ENCODE data around the gene KRT77. TPM values are rescaled to one million over a fixed set of nuclear protein-coding genes. Genes with fewer than 3 reads are reported as not detected.

Gene KRT77
- total RNA-seq, 3 donors from 2014 or later (not counting 1 experiment from before 2014, with no cell fraction given): not detected

DNA sequence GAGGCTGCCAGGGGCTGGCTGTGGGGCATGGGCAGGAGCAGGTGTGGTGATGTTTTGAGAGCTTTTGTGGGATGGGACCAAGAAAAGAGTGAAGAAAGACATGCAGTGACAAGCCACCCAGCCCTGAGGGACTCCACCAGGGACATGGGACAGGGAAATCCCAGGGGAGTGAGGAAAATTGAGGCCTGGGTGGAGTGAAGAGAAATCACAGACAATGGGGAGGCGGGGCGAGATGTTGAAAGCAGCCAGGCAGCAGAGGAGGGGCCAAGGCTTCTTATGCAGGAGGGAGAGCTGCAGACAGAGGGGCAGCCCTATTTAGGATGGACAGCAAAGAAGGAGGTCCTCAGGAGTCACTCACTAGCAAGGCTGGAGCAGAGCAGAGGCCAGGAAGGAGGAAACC, 18.9 kb downstream of the KRT77 start:
- H3K27me3 ChIP-seq (ENCODE audit: control insufficient read depth, insufficient read depth, low read length): peaks cover 3% of the 10 kb centered on the region
- 98% methylated on average over 2 of the region's 2 CpGs for WGBS (ENCODE audit: insufficient coverage)
- TF ChIP-seq, protein P1, sequence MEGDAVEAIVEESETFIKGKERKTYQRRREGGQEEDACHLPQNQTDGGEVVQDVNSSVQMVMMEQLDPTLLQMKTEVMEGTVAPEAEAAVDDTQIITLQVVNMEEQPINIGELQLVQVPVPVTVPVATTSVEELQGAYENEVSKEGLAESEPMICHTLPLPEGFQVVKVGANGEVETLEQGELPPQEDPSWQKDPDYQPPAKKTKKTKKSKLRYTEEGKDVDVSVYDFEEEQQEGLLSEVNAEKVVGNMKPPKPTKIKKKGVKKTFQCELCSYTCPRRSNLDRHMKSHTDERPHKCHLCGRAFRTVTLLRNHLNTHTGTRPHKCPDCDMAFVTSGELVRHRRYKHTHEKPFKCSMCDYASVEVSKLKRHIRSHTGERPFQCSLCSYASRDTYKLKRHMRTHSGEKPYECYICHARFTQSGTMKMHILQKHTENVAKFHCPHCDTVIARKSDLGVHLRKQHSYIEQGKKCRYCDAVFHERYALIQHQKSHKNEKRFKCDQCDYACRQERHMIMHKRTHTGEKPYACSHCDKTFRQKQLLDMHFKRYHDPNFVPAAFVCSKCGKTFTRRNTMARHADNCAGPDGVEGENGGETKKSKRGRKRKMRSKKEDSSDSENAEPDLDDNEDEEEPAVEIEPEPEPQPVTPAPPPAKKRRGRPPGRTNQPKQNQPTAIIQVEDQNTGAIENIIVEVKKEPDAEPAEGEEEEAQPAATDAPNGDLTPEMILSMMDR (IDR thresholded peaks at IDR 0.05): no peak
- Mint-ChIP-seq H3K36me3 (no peaks in the 10 kb centered on the region), H3K27ac (no peak overlapping the region), H3K9me3 (no peaks in the 10 kb centered on the region), H3K27me3 (ENCODE audit: low read depth in 2 of 2) (peaks cover 0 to 28% of the 10 kb centered on the region in 2 donors), H3K4me3 (no peak overlapping the region), H3K4me1 (peaks cover 54 to 79% of the 10 kb centered on the region in 2 donors)
- no peak overlapping the region for H3K27ac ChIP-seq (ENCODE audit: low read length)
- H3K36me3 ChIP-seq (ENCODE audit: control insufficient read depth, insufficient read depth, low read length): no peaks in the 10 kb centered on the region
- no peak for ATAC-seq
- intact Hi-C loops (cut with micrococcal nuclease): loop anchor here (5.0 kb wide), 1 partner anchor 37 kb away; no protein-coding TSS in a partner anchor
- no peak overlapping the region for H3K4me3 ChIP-seq (ENCODE audit: low read length)
- no peak for DNase-seq
- H3K4me1 ChIP-seq (ENCODE audit: control insufficient read depth, insufficient read depth, low read length): peaks cover 17% of the 10 kb centered on the region
- no peaks in the 10 kb centered on the region for H3K9me3 ChIP-seq (ENCODE audit: control insufficient read depth, insufficient read depth, low read length)

DNA sequence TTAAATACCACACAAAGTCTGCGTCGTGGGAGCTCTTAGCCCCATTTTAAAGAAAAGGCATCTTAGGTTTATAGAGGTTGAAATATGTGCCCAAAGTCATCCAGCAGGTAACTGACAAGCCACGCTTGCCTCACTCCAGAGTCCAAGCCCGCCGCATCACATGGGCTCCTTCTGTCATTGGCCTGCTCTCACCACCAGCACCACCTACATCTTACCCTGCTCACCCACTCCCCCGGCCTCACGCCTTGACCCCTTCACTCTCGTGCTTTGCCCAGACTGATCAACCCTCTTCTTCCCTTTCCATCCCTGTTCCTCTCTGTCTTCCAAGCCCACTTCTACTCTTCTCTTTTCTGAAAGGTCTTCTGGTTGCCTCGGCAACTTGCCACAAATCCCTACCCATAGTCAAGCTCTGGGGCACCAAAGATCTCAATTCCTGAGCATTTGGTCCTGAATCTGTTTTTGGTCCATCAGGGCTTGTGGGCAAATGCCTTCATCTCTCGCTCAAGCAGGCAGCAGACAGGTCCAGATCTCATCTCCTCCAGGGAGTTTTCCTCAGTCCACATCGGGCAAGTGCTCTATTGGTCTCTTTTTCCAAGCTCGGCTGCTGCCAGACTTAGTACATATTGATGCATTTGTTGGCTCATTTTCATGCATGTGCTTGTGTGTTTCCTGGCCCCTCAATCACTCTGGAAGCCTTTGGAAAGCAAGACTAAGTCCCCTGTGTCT, 19.6 kb downstream of the KRT77 start:
- H3K4me3 Mint-ChIP-seq: no peak overlapping the region

DNA sequence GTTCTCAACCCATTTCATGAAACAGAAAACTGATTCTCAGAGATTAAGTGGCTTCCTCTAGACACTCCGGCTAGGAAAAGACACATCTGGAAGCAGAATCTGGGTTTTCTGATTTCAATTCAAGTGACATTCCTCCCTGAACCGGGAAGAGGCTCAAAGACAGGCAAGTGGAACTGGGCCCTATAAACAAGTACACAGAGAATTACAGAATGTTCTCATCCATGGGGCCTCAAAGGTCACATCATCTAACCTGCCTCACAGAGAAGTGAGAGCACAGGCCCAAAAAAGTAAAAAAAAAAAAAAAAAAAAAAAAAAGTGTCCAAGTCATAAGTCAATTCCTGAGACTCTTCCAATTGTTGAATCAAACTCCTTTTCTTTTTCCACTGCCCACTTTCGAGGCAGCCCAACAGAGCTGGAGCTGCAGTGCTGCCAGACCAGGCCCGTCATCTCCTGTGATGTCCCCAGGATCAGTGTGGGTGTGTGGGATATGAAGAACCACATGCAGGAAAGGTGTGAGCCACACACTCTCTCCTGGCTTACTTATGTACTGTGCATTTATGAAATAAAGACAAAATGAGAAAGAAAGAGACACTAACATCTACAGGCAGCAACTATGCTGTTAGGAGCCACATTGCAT, 20.3 kb downstream of the KRT77 start:
- H3K9me3 Mint-ChIP-seq: no peaks in the 10 kb centered on the region

More for the DNA sequence above, 19.6 kb downstream of the KRT77 start:
- intact Hi-C loops (cut with micrococcal nuclease): loop anchor here (5.0 kb wide), 1 partner anchor 36 kb away; no protein-coding TSS in a partner anchor
- H3K4me1 ChIP-seq (ENCODE audit: control insufficient read depth, insufficient read depth, low read length): peaks cover 17% of the 10 kb centered on the region
- H3K27ac Mint-ChIP-seq: no peak overlapping the region
- peaks cover 3% of the 10 kb centered on the region for H3K27me3 ChIP-seq (ENCODE audit: control insufficient read depth, insufficient read depth, low read length)
- no peaks in the 10 kb centered on the region for H3K36me3 ChIP-seq (ENCODE audit: control insufficient read depth, insufficient read depth, low read length)
- H3K36me3 Mint-ChIP-seq: no peaks in the 10 kb centered on the region
- ATAC-seq (no peak), DNase-seq (no peak)
- H3K9me3 ChIP-seq (ENCODE audit: control insufficient read depth, insufficient read depth, low read length): no peaks in the 10 kb centered on the region
- 89% methylated on average over 12 of the region's 12 CpGs for WGBS (ENCODE audit: insufficient coverage)
- no peaks in the 10 kb centered on the region for H3K9me3 Mint-ChIP-seq
- TF ChIP-seq, protein P1 (IDR thresholded peaks at IDR 0.05): no peak
- no peak overlapping the region for H3K27ac ChIP-seq (ENCODE audit: low read length)
- H3K27me3 Mint-ChIP-seq (ENCODE audit: low read depth in 2 of 2): peaks cover 0 to 22% of the 10 kb centered on the region in 2 donors
- peaks cover 56 to 75% of the 10 kb centered on the region in 2 donors for H3K4me1 Mint-ChIP-seq
- no peak overlapping the region for H3K4me3 ChIP-seq (ENCODE audit: low read length)

More for the DNA sequence above, 20.3 kb downstream of the KRT77 start:
- Histone ChIP-seq H3K4me3 (ENCODE audit: low read length) (no peak overlapping the region), H3K9me3 (ENCODE audit: control insufficient read depth, insufficient read depth, low read length) (no peaks in the 10 kb centered on the region), H3K4me1 (ENCODE audit: control insufficient read depth, insufficient read depth, low read length) (peaks cover 17% of the 10 kb centered on the region), H3K27ac (ENCODE audit: low read length) (no peak overlapping the region), H3K36me3 (ENCODE audit: control insufficient read depth, insufficient read depth, low read length) (no peaks in the 10 kb centered on the region), H3K27me3 (ENCODE audit: control insufficient read depth, insufficient read depth, low read length) (peaks cover 3% of the 10 kb centered on the region)
- ATAC-seq (no peak), DNase-seq (no peak)
- peaks cover 53 to 68% of the 10 kb centered on the region in 2 donors for H3K4me1 Mint-ChIP-seq
- H3K27ac Mint-ChIP-seq: no peak overlapping the region
- WGBS (ENCODE audit: insufficient coverage): 81% methylated on average over 4 of the region's 4 CpGs
- H3K4me3 Mint-ChIP-seq: no peak overlapping the region
- TF ChIP-seq, protein P1 (IDR thresholded peaks at IDR 0.05): no peak
- H3K27me3 Mint-ChIP-seq (ENCODE audit: low read depth in 2 of 2): peaks cover 0 to 23% of the 10 kb centered on the region in 2 donors
- intact Hi-C loops (cut with micrococcal nuclease): loop anchor here (5.0 kb wide), 1 partner anchor 36 kb away; no protein-coding TSS in a partner anchor
- H3K36me3 Mint-ChIP-seq: no peaks in the 10 kb centered on the region

All from natural killer cell (primary cell).